SK-N-SH (cell line): Measurements from ENCODE around the gene GLUD1. TPM values are rescaled to one million over a fixed set of nuclear protein-coding genes. Genes with fewer than 3 reads are reported as not detected.

Source experiments
- CTCF ChIA-PET: fragments of 300-600, 350-600 bp; formaldehyde crosslinking; extraction: SDS; loops from one replicate; lab custom pipeline; 2021; lab: Yijun Ruan, JAX
- POLR2A ChIA-PET: fragments of 350-600 bp; sonication (Branson Sonifier 250); formaldehyde crosslinking; extraction: SDS; loops from one replicate; lab custom pipeline; 2020; ENCODE audit warnings: antibody characterized with exemption, inconsistent platforms; lab: Yijun Ruan, JAX
- DNase-seq: peaks from one replicate; pipeline ENCODE4 v3.0.0; 2012
- H2AFZ ChIP-seq: fragments of 200-600 bp; sonication (generic); 2 replicates; pipeline ENCODE4 v1.8.1; 2016; ENCODE audit warnings: antibody characterized with exemption, mild to moderate bottlenecking, low read depth
- H3F3A ChIP-seq: fragments of 200-600 bp; sonication (generic); replicated peaks from 2 replicates; pipeline ENCODE3; 2016; ENCODE audit warnings: antibody characterized with exemption, mild to moderate bottlenecking; ENCODE audit not compliant: insufficient read depth
- H3K27ac ChIP-seq, 2 experiments: fragments of 200-500 bp in 1 of 2; fragments of 200-600 bp in 1 of 2; sonication (Bioruptor generic) in 1 of 2; sonication (generic), shearing (Covaris generic) in 1 of 2; 2 replicates each; pipeline versions ENCODE4 v1.5.1 to v1.6.1; 2014 to 2016; ENCODE audit warnings: low read depth in 2 of 2, inconsistent platforms in 1 of 2, low read length in 1 of 2, mild to moderate bottlenecking in 1 of 2, mixed read lengths in 1 of 2
- H3K27me3 ChIP-seq: fragments of 200-600 bp; sonication (generic), shearing (Covaris generic); 2 replicates; pipeline ENCODE4 v1.6.1; 2016; ENCODE audit warnings: mixed run types; ENCODE audit not compliant: insufficient read depth
- H3K36me3 ChIP-seq, 2 experiments: fragments of 200-500 bp in 1 of 2; fragments of 200-600 bp in 1 of 2; sonication (Bioruptor generic) in 1 of 2; sonication (generic) in 1 of 2; replicated peaks in 1 of 2; 2 replicates each; pipeline versions ENCODE3 to v1.5.1; 2014 to 2016; ENCODE audit warnings: low read length in 1 of 2, mild to moderate bottlenecking in 1 of 2; ENCODE audit not compliant: insufficient read depth in 2 of 2, control insufficient read depth in 1 of 2
- H3K4me1 ChIP-seq, 2 experiments: fragments of 200-500 bp in 1 of 2; fragments of 200-600 bp in 1 of 2; sonication (Bioruptor generic) in 1 of 2; sonication (generic), shearing (Covaris generic) in 1 of 2; 2 replicates each; pipeline versions ENCODE4 v1.5.1 to v1.6.1; 2014 to 2016; ENCODE audit warnings: low read depth in 1 of 2, low read length in 1 of 2, mixed run types in 1 of 2; ENCODE audit not compliant: insufficient read depth in 2 of 2, control insufficient read depth in 1 of 2
- H3K4me2 ChIP-seq: fragments of 200-600 bp; sonication (generic), shearing (Covaris generic); 2 replicates; pipeline ENCODE4 v1.6.1; 2017; ENCODE audit warnings: mixed run types
- H3K4me3 ChIP-seq, 2 experiments: fragments of 200-500 bp in 1 of 2; fragments of 200-600 bp in 1 of 2; sonication (Bioruptor generic) in 1 of 2; sonication (generic), shearing (Covaris generic) in 1 of 2; 2 replicates each; pipeline versions ENCODE4 v1.5.1 to v1.8.1; 2014 to 2016; ENCODE audit warnings: low read depth in 2 of 2, inconsistent platforms in 1 of 2, low read length in 1 of 2, mild to moderate bottlenecking in 1 of 2, mixed read lengths in 1 of 2, moderate library complexity in 1 of 2
- H3K79me2 ChIP-seq: fragments of 200-600 bp; sonication (generic); 2 replicates; pipeline ENCODE4 v1.8.1; 2017; ENCODE audit warnings: mild to moderate bottlenecking; ENCODE audit not compliant: insufficient read depth
- H3K9ac ChIP-seq: fragments of 200-600 bp; sonication (generic); 2 replicates; pipeline ENCODE4 v1.6.1; 2017; ENCODE audit warnings: mixed run types
- H3K9me2 ChIP-seq: fragments of 200-600 bp; sonication (generic); 2 replicates; pipeline ENCODE4 v1.6.1; 2017; ENCODE audit warnings: mixed run types
- H3K9me3 ChIP-seq: fragments of 200-600 bp; sonication (generic); 2 replicates; pipeline ENCODE4 v1.6.1; 2017; ENCODE audit warnings: mixed run types, mild to moderate bottlenecking, moderate library complexity
- H4K20me1 ChIP-seq: fragments of 200-600 bp; sonication (generic); 2 replicates; pipeline ENCODE4 v1.6.1; 2017; ENCODE audit warnings: mild to moderate bottlenecking, mixed run types; ENCODE audit not compliant: insufficient read depth
- CHD2 ChIP-seq: fragments of 150-350 bp; IDR thresholded peaks from 2 replicates; pipeline ENCODE4 v1.6.1; 2018; ENCODE audit warnings: low read length; ENCODE audit not compliant: partially characterized antibody
- EP300 ChIP-seq, 2 experiments: IDR thresholded peaks; 2 replicates each; pipeline versions ENCODE4 v1.4.0 to v1.6.1; 2012; ENCODE audit warnings: borderline replicate concordance in 1 of 2, low read depth in 1 of 2, low read length in 1 of 2
- EZH2phosphoT487 ChIP-seq: fragments of 200-600 bp; sonication (generic); IDR thresholded peaks from 2 replicates; pipeline ENCODE4 v1.6.1; 2017; ENCODE audit warnings: low read depth, mixed run types, mild to moderate bottlenecking, antibody characterized with exemption, moderate library complexity, borderline replicate concordance
- FOSL2 ChIP-seq: IDR thresholded peaks from 2 replicates; pipeline ENCODE4 v1.4.0; 2012; ENCODE audit warnings: low read depth, mild to moderate bottlenecking, moderate library complexity, borderline replicate concordance
- FOXJ3 ChIP-seq: sonication (generic); formaldehyde crosslinking; IDR thresholded peaks from 2 replicates; pipeline ENCODE4 v1.5.1; 2020; ENCODE audit warnings: mild to moderate bottlenecking, missing genetic modification reagents
- FOXM1 ChIP-seq: IDR thresholded peaks from 2 replicates; pipeline ENCODE4 v1.4.0; 2012; ENCODE audit warnings: low read depth, mild to moderate bottlenecking
- GABPA ChIP-seq: IDR thresholded peaks from 2 replicates; pipeline ENCODE4 v1.4.0; 2012; ENCODE audit warnings: low read depth, mild to moderate bottlenecking
- GATA2 ChIP-seq: sonication (generic); formaldehyde crosslinking; IDR thresholded peaks from 2 replicates; pipeline ENCODE4 v1.5.0; 2020; ENCODE audit warnings: mild to moderate bottlenecking, missing genetic modification reagents
- MEF2A ChIP-seq: IDR thresholded peaks from 2 replicates; pipeline ENCODE4 v1.4.0; 2012; ENCODE audit warnings: low read depth, borderline replicate concordance
- NRF1 ChIP-seq: IDR thresholded peaks from 2 replicates; pipeline ENCODE4 v1.6.1; 2012; ENCODE audit warnings: low read depth, mild to moderate bottlenecking, low read length
- POLR2AphosphoS5 ChIP-seq: IDR thresholded peaks from 2 replicates; pipeline ENCODE4 v1.6.1; 2012; ENCODE audit warnings: low read depth, low read length
- RCOR1 ChIP-seq: fragments of 150-350 bp; IDR thresholded peaks from 2 replicates; pipeline ENCODE4 v1.6.1; 2017; ENCODE audit warnings: antibody characterized with exemption, low read length
- RFX5 ChIP-seq: IDR thresholded peaks from 2 replicates; pipeline ENCODE4 v1.6.1; 2012; ENCODE audit warnings: mild to moderate bottlenecking, improper control_type of control experiment, low read length
- SIN3A ChIP-seq: IDR thresholded peaks from 2 replicates; pipeline ENCODE4 v1.6.1; 2012; ENCODE audit warnings: low read depth, mild to moderate bottlenecking, low read length, moderate library complexity, borderline replicate concordance
- SMC3 ChIP-seq: IDR thresholded peaks from 2 replicates; pipeline ENCODE4 v1.6.1; 2012; ENCODE audit warnings: low read depth, low read length, improper control_type of control experiment
- USF1 ChIP-seq: IDR thresholded peaks from 2 replicates; pipeline ENCODE4 v1.4.0; 2012; ENCODE audit warnings: low read depth, borderline replicate concordance
- whole genome bisulfite sequencing: methylation state at CpG from one replicate; pipeline ENCODE4 v1.1.6; 2017; ENCODE audit warnings: low lambda C conversion rate; 5-methylcytosine and 5-hydroxymethylcytosine counted together
- polyA plus RNA-seq, 3 experiments: library from polyadenylated mRNA; depleted of rRNA; stranded (reverse); fragments of >200 nt; gene quantifications; 2 replicates each; pipeline ENCODE4 v1.2.3, GENCODE V29; 2012
- TF ChIP-seq, protein P1 (sequence below): IDR thresholded peaks from 2 replicates; pipeline ENCODE4; 2012
- TF ChIP-seq, protein P2 (sequence below): fragments of 150-350 bp; IDR thresholded peaks from 2 replicates; pipeline ENCODE4 v1.6.1; 2017; ENCODE audit warnings: antibody characterized with exemption, low read length, low read depth, borderline replicate concordance

The GLUD1 gene
- polyA plus RNA-seq, 1 of the 3 experiments (the other 2 are of a cell fraction), result 43.3 TPM

GRCh38 chr10:87066865-87067264 is 27.8 kb downstream of the GLUD1 start (continued):
- TF ChIP-seq FOXM1 (no peak), MEF2A (no peak), GABPA (no peak), RCOR1 (no peak), NRF1 (no peak), FOXJ3 (no peak), EP300 (IDR thresholded peaks at IDR 0.05; ENCODE audit: borderline replicate concordance in 1 of 2, low read depth in 1 of 2, low read length in 1 of 2) (no peak), CHD2 (no peak)
- TF ChIP-seq, all 33 proteins: peak for 0

DNA sequence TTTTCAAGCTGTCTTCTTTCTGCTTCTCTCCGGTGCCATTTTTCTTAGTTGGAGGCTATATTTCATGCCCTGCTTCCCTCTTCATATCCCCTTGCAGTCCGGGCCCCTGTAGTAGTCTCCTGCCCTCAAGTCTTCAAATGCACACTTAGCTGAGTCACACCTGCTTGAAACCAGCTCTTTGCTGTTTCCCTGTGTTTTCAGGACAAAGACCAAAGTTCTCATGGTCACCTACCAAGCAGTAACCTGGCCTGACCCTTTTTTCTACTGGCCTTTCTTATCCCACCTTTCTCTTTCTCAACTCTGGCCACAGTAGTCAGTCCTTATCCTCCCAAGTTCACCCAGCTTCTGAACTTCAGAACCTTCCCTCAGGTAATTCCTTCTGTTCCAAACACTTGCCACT is 28.5 kb downstream of the GLUD1 start:
- H2AFZ ChIP-seq, result no peak overlapping the region
- no peaks in the 10 kb centered on the region for H3K9me2 ChIP-seq
- H4K20me1 ChIP-seq, result no peaks in the 10 kb centered on the region
- ChIA-PET POLR2A (no interaction called here), CTCF (no interaction called here)
- H3F3A ChIP-seq, result no peaks in the 10 kb centered on the region
- H3K4me1 ChIP-seq, result no peaks in the 10 kb centered on the region; a peak in 1 of 4 replicates
- peaks cover 4% of the 10 kb centered on the region; the same call in 1 of the 2 replicates for H3K79me2 ChIP-seq
- TF ChIP-seq SIN3A (no peak), POLR2AphosphoS5 (no peak), MEF2A (no peak), FOSL2 (no peak), GATA2 (CRISPR knock-in tag) (no peak), USF1 (no peak), RFX5 (no peak), SMC3 (no peak), EZH2phosphoT487 (no peak), FOXM1 (no peak)
- TF ChIP-seq, protein P1, sequence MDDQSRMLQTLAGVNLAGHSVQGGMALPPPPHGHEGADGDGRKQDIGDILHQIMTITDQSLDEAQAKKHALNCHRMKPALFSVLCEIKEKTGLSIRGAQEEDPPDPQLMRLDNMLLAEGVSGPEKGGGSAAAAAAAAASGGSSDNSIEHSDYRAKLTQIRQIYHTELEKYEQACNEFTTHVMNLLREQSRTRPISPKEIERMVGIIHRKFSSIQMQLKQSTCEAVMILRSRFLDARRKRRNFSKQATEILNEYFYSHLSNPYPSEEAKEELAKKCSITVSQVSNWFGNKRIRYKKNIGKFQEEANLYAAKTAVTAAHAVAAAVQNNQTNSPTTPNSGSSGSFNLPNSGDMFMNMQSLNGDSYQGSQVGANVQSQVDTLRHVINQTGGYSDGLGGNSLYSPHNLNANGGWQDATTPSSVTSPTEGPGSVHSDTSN, result no peak
- TF ChIP-seq, protein P2, sequence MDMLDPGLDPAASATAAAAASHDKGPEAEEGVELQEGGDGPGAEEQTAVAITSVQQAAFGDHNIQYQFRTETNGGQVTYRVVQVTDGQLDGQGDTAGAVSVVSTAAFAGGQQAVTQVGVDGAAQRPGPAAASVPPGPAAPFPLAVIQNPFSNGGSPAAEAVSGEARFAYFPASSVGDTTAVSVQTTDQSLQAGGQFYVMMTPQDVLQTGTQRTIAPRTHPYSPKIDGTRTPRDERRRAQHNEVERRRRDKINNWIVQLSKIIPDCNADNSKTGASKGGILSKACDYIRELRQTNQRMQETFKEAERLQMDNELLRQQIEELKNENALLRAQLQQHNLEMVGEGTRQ, result no peak
- no peak overlapping the region for H3K4me2 ChIP-seq
- H3K9me3 ChIP-seq, result no peaks in the 10 kb centered on the region
- WGBS, result 93% methylated on average over 2 of the region's 2 CpGs
- no peak for DNase-seq
- H3K27me3 ChIP-seq, result no peaks in the 10 kb centered on the region
- no peak overlapping the region for H3K4me3 ChIP-seq
- no peak overlapping the region for H3K27ac ChIP-seq
- no peak overlapping the region for H3K9ac ChIP-seq
- peaks cover 32 to 55% of the 10 kb centered on the region in 2 experiments for H3K36me3 ChIP-seq
